WTC11 (cell line): Measurements from ENCODE around the gene CARMIL1.

Experiments
- AFF4 ChIP-seq: sonication (generic); formaldehyde crosslinking; IDR thresholded peaks from 2 replicates; pipeline ENCODE4 v1.8.1; 2023; ENCODE audit warnings: mild to moderate bottlenecking, missing genetic modification reagents, borderline replicate concordance
- CTCF ChIP-seq: fragments of 200-600 bp; IDR thresholded peaks from 2 replicates; pipeline ENCODE4 v1.8.0; 2022; ENCODE audit warnings: antibody characterized with exemption
- USF2 ChIP-seq: sonication (generic); formaldehyde crosslinking; IDR thresholded peaks from 2 replicates; pipeline ENCODE4 v1.8.1; 2023; ENCODE audit warnings: mild to moderate bottlenecking, missing genetic modification reagents, moderate library complexity

GRCh38 chr6:25337431-25337830, 58.3 kb downstream of the CARMIL1 start:
- no peak for TF ChIP-seq USF2 (CRISPR knock-in tag)
- no peak for TF ChIP-seq AFF4 (CRISPR knock-in tag)
- no peak for TF ChIP-seq CTCF
